ENCODE measurements around the gene TEKTIP1.

GRCh38 chr19:3543150-3544057 lies 4.4 kb downstream of the TEKTIP1 start:
- TF ChIP-seq EZH2 (IDR thresholded peaks at IDR 0.05; ENCODE audit: borderline replicate concordance) (no peak), CTCF (IDR thresholded peaks at IDR 0.05; ENCODE audit: poor library complexity) (no peak)
